Measurements from ENCODE around the gene HSD17B12.

GRCh38 chr11:43823851-43824250 lies 143.3 kb downstream of the HSD17B12 start:
- TF ChIP-seq CTCF (conservative IDR thresholded peaks at IDR 0.05), result no peak
- TF ChIP-seq ZFX (IDR thresholded peaks at IDR 0.05), result no peak

Data from C4-2B (cell line).